Measurements from ENCODE around the gene TINAGL1.

DNA sequence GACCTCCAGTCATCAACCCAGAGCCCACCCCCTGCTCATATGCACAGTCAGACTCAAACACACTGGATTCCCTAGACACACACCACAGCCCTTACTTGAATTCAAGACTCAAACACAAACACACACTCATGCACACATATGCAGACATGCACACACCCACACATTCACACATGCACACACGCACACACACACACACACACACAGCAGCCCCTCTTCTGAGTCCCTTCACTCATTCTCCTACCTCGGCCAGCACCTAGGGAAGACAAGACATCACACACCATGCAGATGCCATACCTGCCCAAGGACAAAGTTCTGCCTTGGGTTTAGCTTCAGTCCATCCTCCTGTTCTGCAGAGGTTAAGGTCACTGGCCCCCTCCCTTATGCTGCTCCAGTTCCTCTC lies 39.6 kb downstream of the TINAGL1 start:
- TF ChIP-seq, protein P1, sequence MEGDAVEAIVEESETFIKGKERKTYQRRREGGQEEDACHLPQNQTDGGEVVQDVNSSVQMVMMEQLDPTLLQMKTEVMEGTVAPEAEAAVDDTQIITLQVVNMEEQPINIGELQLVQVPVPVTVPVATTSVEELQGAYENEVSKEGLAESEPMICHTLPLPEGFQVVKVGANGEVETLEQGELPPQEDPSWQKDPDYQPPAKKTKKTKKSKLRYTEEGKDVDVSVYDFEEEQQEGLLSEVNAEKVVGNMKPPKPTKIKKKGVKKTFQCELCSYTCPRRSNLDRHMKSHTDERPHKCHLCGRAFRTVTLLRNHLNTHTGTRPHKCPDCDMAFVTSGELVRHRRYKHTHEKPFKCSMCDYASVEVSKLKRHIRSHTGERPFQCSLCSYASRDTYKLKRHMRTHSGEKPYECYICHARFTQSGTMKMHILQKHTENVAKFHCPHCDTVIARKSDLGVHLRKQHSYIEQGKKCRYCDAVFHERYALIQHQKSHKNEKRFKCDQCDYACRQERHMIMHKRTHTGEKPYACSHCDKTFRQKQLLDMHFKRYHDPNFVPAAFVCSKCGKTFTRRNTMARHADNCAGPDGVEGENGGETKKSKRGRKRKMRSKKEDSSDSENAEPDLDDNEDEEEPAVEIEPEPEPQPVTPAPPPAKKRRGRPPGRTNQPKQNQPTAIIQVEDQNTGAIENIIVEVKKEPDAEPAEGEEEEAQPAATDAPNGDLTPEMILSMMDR (conservative IDR thresholded peaks at IDR 0.05): no peak
- no peak for TF ChIP-seq ZFX (IDR thresholded peaks at IDR 0.05)

Data from C4-2B (cell line).